SH-SY5Y (cell line): ENCODE measurements around the gene ITPRID1.

Experiments
- GATA2 ChIP-seq: IDR thresholded peaks from 2 replicates; pipeline ENCODE4 v1.6.1; 2011; ENCODE audit warnings: mild to moderate bottlenecking, low read depth, low read length
- GATA3 ChIP-seq: IDR thresholded peaks from 2 replicates; pipeline ENCODE4 v1.6.1; 2011; ENCODE audit warnings: low read depth, mild to moderate bottlenecking, low read length, moderate library complexity

DNA sequence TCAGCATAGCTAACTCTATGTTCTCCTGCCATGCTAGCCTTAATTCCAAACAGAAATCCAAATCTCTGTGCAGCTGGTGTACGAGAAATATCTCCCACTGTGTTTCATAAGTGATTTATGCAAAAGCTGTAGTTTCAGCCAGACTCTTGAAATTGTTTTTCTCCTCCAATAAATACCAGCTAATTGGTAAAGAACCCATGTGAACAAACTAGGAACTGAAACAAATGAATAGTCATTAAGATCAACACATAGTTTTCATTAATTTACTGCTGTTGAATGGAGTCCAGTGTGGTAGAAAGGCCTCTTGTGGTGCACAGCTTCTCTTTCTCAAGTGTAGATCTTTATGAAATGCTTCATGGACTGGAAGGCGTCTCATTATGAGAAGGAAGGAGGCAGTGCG, 191.5 kb downstream of the ITPRID1 start:
- TF ChIP-seq GATA2 (no peak), GATA3 (no peak)
